CD4-positive, alpha-beta memory T cell (primary cell): Measurements from ENCODE around the gene PATJ. TPM values are rescaled to one million over a fixed set of nuclear protein-coding genes. Genes with fewer than 3 reads are reported as not detected.
A peak's percentile ranks its signal among the peaks of the same experiment; 100 is the strongest.

Source experiments
- CTCF ChIA-PET: fragments of 350-600 bp; sonication (Branson Sonifier 250); formaldehyde crosslinking; loops from one replicate; lab custom pipeline; 2021; ENCODE audit warnings: inconsistent platforms; ENCODE audit not compliant: partially characterized antibody; lab: Charles Lee
- POLR2A ChIA-PET: fragments of 350-600 bp; sonication (Branson Sonifier 250); formaldehyde crosslinking; loops from one replicate; lab custom pipeline; 2021; ENCODE audit not compliant: partially characterized antibody; lab: Charles Lee
- DNase-seq, 5 donors: peaks; one replicate each; pipeline versions ENCODE4 v3.0.0 to v3.0.0-alpha.2; 2020 to 2022; ENCODE audit warnings: mixed read lengths in 1 of 5
- H3K27ac ChIP-seq: one replicate; pipeline ENCODE4 v1.7.0; 2013; ENCODE audit warnings: low read depth, low read length
- H3K27me3 ChIP-seq: 2 replicates; pipeline ENCODE4 v1.7.0; 2013; ENCODE audit warnings: mild to moderate bottlenecking, low read length, moderate library complexity; ENCODE audit not compliant: insufficient read depth
- H3K36me3 ChIP-seq: 2 replicates; pipeline ENCODE4 v1.7.0; 2013; ENCODE audit warnings: mild to moderate bottlenecking, low read length, moderate library complexity; ENCODE audit not compliant: insufficient read depth
- H3K4me1 ChIP-seq: 2 replicates; pipeline ENCODE4 v1.7.0; 2013; ENCODE audit warnings: mild to moderate bottlenecking, low read length, moderate library complexity; ENCODE audit not compliant: insufficient read depth
- H3K4me3 ChIP-seq, 2 donors: one replicate each; pipeline ENCODE4 v1.7.0; 2013; ENCODE audit warnings: low read length in 2 of 2, mild to moderate bottlenecking in 1 of 2
- H3K9me3 ChIP-seq, 2 donors: one replicate each; pipeline ENCODE4 v1.7.0; 2013; ENCODE audit warnings: low read length in 2 of 2, control low read depth in 1 of 2; ENCODE audit not compliant: control insufficient read depth in 1 of 2
- H3K27ac Mint-ChIP-seq, 7 donors: one replicate each; pipeline ENCODE4 v1.8.0; 2020 to 2021; ENCODE audit warnings: mixed read lengths in 7 of 7, mild to moderate bottlenecking in 6 of 7, inconsistent platforms in 3 of 7, moderate library complexity in 3 of 7
- H3K27me3 Mint-ChIP-seq, 2 donors: one replicate each; pipeline ENCODE4 v1.8.0; 2020 to 2021; ENCODE audit warnings: mixed read lengths in 2 of 2
- H3K36me3 Mint-ChIP-seq, 2 donors: one replicate each; pipeline ENCODE4 v1.8.0; 2020 to 2021; ENCODE audit warnings: mixed read lengths in 2 of 2, inconsistent platforms in 1 of 2, mild to moderate bottlenecking in 1 of 2
- H3K4me1 Mint-ChIP-seq, 4 donors: one replicate each; pipeline ENCODE4 v1.8.0; 2020 to 2021; ENCODE audit warnings: mixed read lengths in 4 of 4, mild to moderate bottlenecking in 1 of 4
- H3K4me3 Mint-ChIP-seq, 8 donors: one replicate each; pipeline ENCODE4 v1.8.0; 2020 to 2021; ENCODE audit warnings: mixed read lengths in 8 of 8, mild to moderate bottlenecking in 7 of 8, moderate library complexity in 6 of 8, inconsistent platforms in 3 of 8
- H3K9me3 Mint-ChIP-seq, 8 donors: one replicate each; pipeline ENCODE4 v1.8.0; 2020 to 2021; ENCODE audit warnings: mixed read lengths in 8 of 8, mild to moderate bottlenecking in 5 of 8, inconsistent platforms in 3 of 8, moderate library complexity in 1 of 8
- intact Hi-C: fragments of 100-400 bp; cut with micrococcal nuclease; formaldehyde crosslinking; loops from one replicate; pipeline ENCODE4 v1.15.1; 2023
- polyA plus RNA-seq, 2 donors: library from polyadenylated mRNA; unstranded; fragments of 300-500 nt; fragmentation: Illumina TruSeq; gene quantifications; one replicate each; pipeline ENCODE4 v1.2.3, GENCODE V29; 2021
- total RNA-seq, 2 experiments: library from RNA; stranded (reverse); gene quantifications; one replicate each; pipeline ENCODE4 v1.2.3, GENCODE V29; 2021

PATJ gene
- total and polyA plus RNA-seq, 4 experiments from 2014 or later: 10.1 to 49.0 (median 38.0) TPM

- ChIA-PET POLR2A (no interaction called here), CTCF (interaction anchor here (2.6 kb wide), 1 partner anchor 16 kb away, joined by 15 read pairs; no protein-coding TSS in a partner anchor)
- H3K27ac ChIP-seq: no peak overlapping the region
- Mint-ChIP-seq H3K27ac (peak overlapping the region in 2 of 7 donors; percentile 81 to 83), H3K27me3 (no peaks in the 10 kb centered on the region), H3K4me3 (no peak overlapping the region), H3K36me3 (peaks cover 47 to 51% of the 10 kb centered on the region in 2 donors), H3K4me1 (no peaks in the 10 kb centered on the region), H3K9me3 (peaks cover 0 to 5% (median under 1%) of the 10 kb centered on the region in 8 donors)
- no peak for DNase-seq
- H3K27me3 ChIP-seq: no peaks in the 10 kb centered on the region
- no peaks in the 10 kb centered on the region for H3K4me1 ChIP-seq
- no peaks in the 10 kb centered on the region for H3K9me3 ChIP-seq
- no peak overlapping the region for H3K4me3 ChIP-seq
- intact Hi-C loops: no loop called here
- H3K36me3 ChIP-seq: no peaks in the 10 kb centered on the region
Measured at GRCh38 chr1:62066713-62067112, 324.4 kb downstream of the PATJ start.

GRCh38 chr1:62068416-62068843 is 326.1 kb downstream of the PATJ start:
- H3K27ac ChIP-seq: no peak overlapping the region
- peaks cover 41 to 45% of the 10 kb centered on the region in 2 donors for H3K36me3 Mint-ChIP-seq
- intact Hi-C loops: no loop called here
- no peak overlapping the region for H3K4me3 ChIP-seq
- H3K4me1 ChIP-seq: no peaks in the 10 kb centered on the region
- peaks cover 0 to 7% (median under 1%) of the 10 kb centered on the region in 8 donors for H3K9me3 Mint-ChIP-seq
- DNase-seq: no peak
- no peaks in the 10 kb centered on the region for H3K27me3 ChIP-seq
- no peaks in the 10 kb centered on the region for H3K4me1 Mint-ChIP-seq
- ChIA-PET CTCF (interaction anchor here (2.6 kb wide), 1 partner anchor 14 kb away, joined by 15 read pairs; no protein-coding TSS in a partner anchor), POLR2A (no interaction called here)
- H3K27ac Mint-ChIP-seq: peak overlapping the region in 1 of 7 donors; percentile 28
- no peaks in the 10 kb centered on the region for H3K27me3 Mint-ChIP-seq
- no peaks in the 10 kb centered on the region for H3K36me3 ChIP-seq
- no peak overlapping the region for H3K4me3 Mint-ChIP-seq
- no peaks in the 10 kb centered on the region for H3K9me3 ChIP-seq

- no peaks in the 10 kb centered on the region for H3K4me1 Mint-ChIP-seq
- Histone ChIP-seq H3K36me3 (no peaks in the 10 kb centered on the region), H3K9me3 (no peaks in the 10 kb centered on the region), H3K27me3 (no peaks in the 10 kb centered on the region), H3K4me3 (no peak overlapping the region), H3K4me1 (no peaks in the 10 kb centered on the region), H3K27ac (no peak overlapping the region)
- H3K27ac Mint-ChIP-seq: no peak overlapping the region
- POLR2A ChIA-PET: no interaction called here
- peaks cover 0 to 5% (median under 1%) of the 10 kb centered on the region in 8 donors for H3K9me3 Mint-ChIP-seq
- CTCF ChIA-PET: interaction anchor here (2.6 kb wide), 1 partner anchor 14 kb away, joined by 15 read pairs; no protein-coding TSS in a partner anchor
- H3K36me3 Mint-ChIP-seq: peaks cover 36 to 39% of the 10 kb centered on the region in 2 donors
- H3K4me3 Mint-ChIP-seq: no peak overlapping the region
- no peaks in the 10 kb centered on the region for H3K27me3 Mint-ChIP-seq
- no peak for DNase-seq
- intact Hi-C loops: no loop called here
Measured at GRCh38 chr1:62068978-62069377, 326.7 kb downstream of the PATJ start.

- Mint-ChIP-seq H3K9me3 (peaks cover 0 to 5% (median under 1%) of the 10 kb centered on the region in 8 donors), H3K4me1 (no peaks in the 10 kb centered on the region), H3K27me3 (no peaks in the 10 kb centered on the region), H3K4me3 (no peak overlapping the region), H3K36me3 (peaks cover 25 to 26% of the 10 kb centered on the region in 2 donors), H3K27ac (peak overlapping the region in 3 of 7 donors; percentile 2 to 68 (median 49))
- Histone ChIP-seq H3K9me3 (no peaks in the 10 kb centered on the region), H3K4me1 (no peaks in the 10 kb centered on the region), H3K27me3 (no peaks in the 10 kb centered on the region), H3K4me3 (no peak overlapping the region), H3K36me3 (no peaks in the 10 kb centered on the region), H3K27ac (no peak overlapping the region)
- CTCF ChIA-PET: interaction anchor here (0.9 kb wide), 1 partner anchor 12 kb away, joined by 3 read pairs; no protein-coding TSS in a partner anchor
- POLR2A ChIA-PET: no interaction called here
- intact Hi-C loops: no loop called here
- no peak for DNase-seq
Measured at GRCh38 chr1:62070384-62071011, 328.2 kb downstream of the PATJ start.

- Mint-ChIP-seq H3K4me3 (no peak overlapping the region), H3K4me1 (no peaks in the 10 kb centered on the region), H3K9me3 (peaks cover 0 to 2% (median under 1%) of the 10 kb centered on the region in 8 donors), H3K27me3 (no peaks in the 10 kb centered on the region), H3K36me3 (peaks cover 16 to 17% of the 10 kb centered on the region in 2 donors), H3K27ac (no peak overlapping the region)
- Histone ChIP-seq H3K27ac (no peak overlapping the region), H3K36me3 (no peaks in the 10 kb centered on the region), H3K4me1 (no peaks in the 10 kb centered on the region), H3K27me3 (no peaks in the 10 kb centered on the region), H3K9me3 (no peaks in the 10 kb centered on the region), H3K4me3 (no peak overlapping the region)
- DNase-seq: no peak
- intact Hi-C loops: no loop called here
- CTCF ChIA-PET: interaction anchor here (0.6 to 0.8 kb wide), 2 partner anchors 11 kb away, joined by 3 to 4 read pairs; no protein-coding TSS in a partner anchor
- POLR2A ChIA-PET: no interaction called here
Measured at GRCh38 chr1:62071695-62072094, 329.4 kb downstream of the PATJ start.

- CTCF ChIA-PET: no interaction called here
- intact Hi-C loops: no loop called here
- no peak overlapping the region for H3K4me3 ChIP-seq
- H3K27me3 ChIP-seq: no peaks in the 10 kb centered on the region
- Mint-ChIP-seq H3K9me3 (peaks cover 0 to 2% (median 0%) of the 10 kb centered on the region in 8 donors), H3K27ac (peak overlapping the region in 1 of 7 donors; percentile 7), H3K36me3 (peaks cover 4 to 6% of the 10 kb centered on the region in 2 donors), H3K4me1 (peaks cover 0 to 2% (median 0%) of the 10 kb centered on the region in 4 donors), H3K4me3 (no peak overlapping the region), H3K27me3 (no peaks in the 10 kb centered on the region)
- H3K9me3 ChIP-seq: no peaks in the 10 kb centered on the region
- H3K36me3 ChIP-seq: no peaks in the 10 kb centered on the region
- no peaks in the 10 kb centered on the region for H3K4me1 ChIP-seq
- POLR2A ChIA-PET: no interaction called here
- DNase-seq: no peak
- no peak overlapping the region for H3K27ac ChIP-seq
Measured at GRCh38 chr1:62076286-62076685, 334.0 kb downstream of the PATJ start.

- intact Hi-C loops: no loop called here
- no peak overlapping the region for H3K4me3 Mint-ChIP-seq
- no peak for DNase-seq
- Histone ChIP-seq H3K9me3 (no peaks in the 10 kb centered on the region), H3K27me3 (no peaks in the 10 kb centered on the region), H3K4me3 (no peak overlapping the region), H3K36me3 (no peaks in the 10 kb centered on the region), H3K27ac (no peak overlapping the region), H3K4me1 (no peaks in the 10 kb centered on the region)
- H3K27me3 Mint-ChIP-seq: no peaks in the 10 kb centered on the region
- peaks cover 5 to 8% of the 10 kb centered on the region in 2 donors for H3K36me3 Mint-ChIP-seq
- POLR2A ChIA-PET: no interaction called here
- H3K27ac Mint-ChIP-seq: no peak overlapping the region
- CTCF ChIA-PET: interaction anchor here (0.6 kb wide), 1 partner anchor 1226 kb away, joined by 3 read pairs; no protein-coding TSS in a partner anchor
- H3K9me3 Mint-ChIP-seq: no peaks in the 10 kb centered on the region
- H3K4me1 Mint-ChIP-seq: peaks cover 0 to 2% (median 0%) of the 10 kb centered on the region in 4 donors
Measured at GRCh38 chr1:62077821-62078220, 335.5 kb downstream of the PATJ start.
